ENCODE results near the gene MROH7. TPM values are rescaled to one million over a fixed set of nuclear protein-coding genes. Genes with fewer than 3 reads are reported as not detected.
A peak's percentile ranks its signal among the peaks of the same experiment; 100 is the strongest.

Gene MROH7
- total RNA-seq, 1 donor from 2014 or later: 0.16 TPM

GRCh38 chr1:54698346-54698745 lies 56.8 kb downstream of the MROH7 start:
- no peak overlapping the region for H3K4me3 Mint-ChIP-seq (ENCODE audit: low read depth)
- intact Hi-C loops (cut with micrococcal nuclease): no loop called here
- no peak overlapping the region for H3K27ac Mint-ChIP-seq
- H3K27me3 Mint-ChIP-seq (ENCODE audit: low read depth): no peaks in the 10 kb centered on the region
- H3K4me1 Mint-ChIP-seq (ENCODE audit: low read depth): no peaks in the 10 kb centered on the region
- no peaks in the 10 kb centered on the region for H3K36me3 Mint-ChIP-seq (ENCODE audit: low read depth)
- DNase-seq (ENCODE audit: low spot score): no peak
- H3K9me3 Mint-ChIP-seq: no peaks in the 10 kb centered on the region

GRCh38 chr1:54699936-54700525 lies 58.4 kb downstream of the MROH7 start:
- no peaks in the 10 kb centered on the region for H3K36me3 Mint-ChIP-seq (ENCODE audit: low read depth)
- H3K27me3 Mint-ChIP-seq (ENCODE audit: low read depth): no peaks in the 10 kb centered on the region
- no peak for DNase-seq (ENCODE audit: low spot score)
- H3K4me1 Mint-ChIP-seq (ENCODE audit: low read depth): no peaks in the 10 kb centered on the region
- H3K27ac Mint-ChIP-seq: no peak overlapping the region
- no peaks in the 10 kb centered on the region for H3K9me3 Mint-ChIP-seq
- intact Hi-C loops (cut with micrococcal nuclease): no loop called here
- H3K4me3 Mint-ChIP-seq (ENCODE audit: low read depth): no peak overlapping the region

- Mint-ChIP-seq H3K36me3 (ENCODE audit: low read depth) (no peaks in the 10 kb centered on the region), H3K27ac (no peak overlapping the region), H3K4me3 (ENCODE audit: low read depth) (no peak overlapping the region), H3K9me3 (no peaks in the 10 kb centered on the region), H3K27me3 (ENCODE audit: low read depth) (no peaks in the 10 kb centered on the region), H3K4me1 (ENCODE audit: low read depth) (no peaks in the 10 kb centered on the region)
- intact Hi-C loops (cut with micrococcal nuclease): no loop called here
- no peak for DNase-seq (ENCODE audit: low spot score)
These were observed 59.5 kb downstream of the MROH7 start for GRCh38 chr1:54701066-54701465.

- Mint-ChIP-seq H3K27me3 (ENCODE audit: low read depth) (no peaks in the 10 kb centered on the region), H3K9me3 (no peaks in the 10 kb centered on the region), H3K4me3 (ENCODE audit: low read depth) (no peak overlapping the region), H3K27ac (no peak overlapping the region), H3K4me1 (ENCODE audit: low read depth) (no peaks in the 10 kb centered on the region), H3K36me3 (ENCODE audit: low read depth) (no peaks in the 10 kb centered on the region)
- intact Hi-C loops (cut with micrococcal nuclease): no loop called here
- no peak for DNase-seq (ENCODE audit: low spot score)
These were observed 60.4 kb downstream of the MROH7 start for GRCh38 chr1:54701996-54702395.

- Mint-ChIP-seq H3K27ac (no peak overlapping the region), H3K27me3 (ENCODE audit: low read depth) (peaks cover 1% of the 10 kb centered on the region), H3K4me3 (ENCODE audit: low read depth) (no peak overlapping the region), H3K9me3 (no peaks in the 10 kb centered on the region), H3K36me3 (ENCODE audit: low read depth) (no peaks in the 10 kb centered on the region), H3K4me1 (ENCODE audit: low read depth) (no peaks in the 10 kb centered on the region)
- intact Hi-C loops (cut with micrococcal nuclease): no loop called here
- no peak for DNase-seq (ENCODE audit: low spot score)
These were observed 61.9 kb downstream of the MROH7 start for GRCh38 chr1:54703471-54703870.

- Mint-ChIP-seq H3K4me3 (ENCODE audit: low read depth) (no peak overlapping the region), H3K4me1 (ENCODE audit: low read depth) (no peaks in the 10 kb centered on the region), H3K27ac (no peak overlapping the region), H3K9me3 (no peaks in the 10 kb centered on the region), H3K36me3 (ENCODE audit: low read depth) (no peaks in the 10 kb centered on the region), H3K27me3 (ENCODE audit: low read depth) (peaks cover 1% of the 10 kb centered on the region)
- DNase-seq (ENCODE audit: low spot score): no peak
- intact Hi-C loops (cut with micrococcal nuclease): no loop called here
These were observed 63.6 kb downstream of the MROH7 start for GRCh38 chr1:54705153-54705552.

GRCh38 chr1:54706419-54706818 lies 64.8 kb downstream of the MROH7 start:
- no peaks in the 10 kb centered on the region for H3K36me3 Mint-ChIP-seq (ENCODE audit: low read depth)
- no peaks in the 10 kb centered on the region for H3K9me3 Mint-ChIP-seq
- intact Hi-C loops (cut with micrococcal nuclease): no loop called here
- no peak for DNase-seq (ENCODE audit: low spot score)
- peaks cover 1% of the 10 kb centered on the region for H3K27me3 Mint-ChIP-seq (ENCODE audit: low read depth)
- H3K27ac Mint-ChIP-seq: no peak overlapping the region
- no peak overlapping the region for H3K4me3 Mint-ChIP-seq (ENCODE audit: low read depth)
- H3K4me1 Mint-ChIP-seq (ENCODE audit: low read depth): no peaks in the 10 kb centered on the region

- H3K36me3 Mint-ChIP-seq (ENCODE audit: low read depth): no peaks in the 10 kb centered on the region
- no peak overlapping the region for H3K27ac Mint-ChIP-seq
- H3K27me3 Mint-ChIP-seq (ENCODE audit: low read depth): peaks cover 1% of the 10 kb centered on the region
- intact Hi-C loops (cut with micrococcal nuclease): no loop called here
- no peak for DNase-seq (ENCODE audit: low spot score)
- H3K4me1 Mint-ChIP-seq (ENCODE audit: low read depth): no peaks in the 10 kb centered on the region
- H3K9me3 Mint-ChIP-seq: no peaks in the 10 kb centered on the region
- H3K4me3 Mint-ChIP-seq (ENCODE audit: low read depth): no peak overlapping the region
These were observed 66.8 kb downstream of the MROH7 start for GRCh38 chr1:54708385-54708784.

GRCh38 chr1:54709547-54710292 lies 68.1 kb downstream of the MROH7 start:
- Mint-ChIP-seq H3K27me3 (ENCODE audit: low read depth) (peaks cover 1% of the 10 kb centered on the region), H3K4me1 (ENCODE audit: low read depth) (no peaks in the 10 kb centered on the region), H3K9me3 (no peaks in the 10 kb centered on the region), H3K4me3 (ENCODE audit: low read depth) (no peak overlapping the region), H3K36me3 (ENCODE audit: low read depth) (no peaks in the 10 kb centered on the region), H3K27ac (no peak overlapping the region)
- DNase-seq (ENCODE audit: low spot score): no peak
- intact Hi-C loops (cut with micrococcal nuclease): no loop called here

GRCh38 chr1:54710434-54710833 lies 68.8 kb downstream of the MROH7 start:
- DNase-seq (ENCODE audit: low spot score): no peak
- no peaks in the 10 kb centered on the region for H3K9me3 Mint-ChIP-seq
- H3K4me3 Mint-ChIP-seq (ENCODE audit: low read depth): no peak overlapping the region
- H3K4me1 Mint-ChIP-seq (ENCODE audit: low read depth): peaks cover 4% of the 10 kb centered on the region
- no peak overlapping the region for H3K27ac Mint-ChIP-seq
- intact Hi-C loops (cut with micrococcal nuclease): no loop called here
- H3K27me3 Mint-ChIP-seq (ENCODE audit: low read depth): peaks cover 1% of the 10 kb centered on the region
- H3K36me3 Mint-ChIP-seq (ENCODE audit: low read depth): no peaks in the 10 kb centered on the region

GRCh38 chr1:54710841-54711240 lies 69.3 kb downstream of the MROH7 start:
- H3K4me3 Mint-ChIP-seq (ENCODE audit: low read depth): no peak overlapping the region
- H3K4me1 Mint-ChIP-seq (ENCODE audit: low read depth): peaks cover 5% of the 10 kb centered on the region
- DNase-seq (ENCODE audit: low spot score): no peak
- intact Hi-C loops (cut with micrococcal nuclease): no loop called here
- no peaks in the 10 kb centered on the region for H3K36me3 Mint-ChIP-seq (ENCODE audit: low read depth)
- H3K9me3 Mint-ChIP-seq: no peaks in the 10 kb centered on the region
- no peak overlapping the region for H3K27ac Mint-ChIP-seq
- H3K27me3 Mint-ChIP-seq (ENCODE audit: low read depth): peaks cover 1% of the 10 kb centered on the region

- peaks cover 8% of the 10 kb centered on the region for H3K4me1 Mint-ChIP-seq (ENCODE audit: low read depth)
- peaks cover 1% of the 10 kb centered on the region for H3K27me3 Mint-ChIP-seq (ENCODE audit: low read depth)
- H3K4me3 Mint-ChIP-seq (ENCODE audit: low read depth): no peak overlapping the region
- no peak overlapping the region for H3K27ac Mint-ChIP-seq
- DNase-seq (ENCODE audit: low spot score): no peak
- peaks cover 2% of the 10 kb centered on the region for H3K36me3 Mint-ChIP-seq (ENCODE audit: low read depth)
- no peaks in the 10 kb centered on the region for H3K9me3 Mint-ChIP-seq
- intact Hi-C loops (cut with micrococcal nuclease): no loop called here
These were observed 70.0 kb downstream of the MROH7 start for GRCh38 chr1:54711536-54711935.

- H3K4me3 Mint-ChIP-seq (ENCODE audit: low read depth): peak overlapping the region; percentile 88
- H3K9me3 Mint-ChIP-seq: no peaks in the 10 kb centered on the region
- H3K4me1 Mint-ChIP-seq (ENCODE audit: low read depth): peaks cover 29% of the 10 kb centered on the region
- peaks cover 22% of the 10 kb centered on the region for H3K36me3 Mint-ChIP-seq (ENCODE audit: low read depth)
- H3K27me3 Mint-ChIP-seq (ENCODE audit: low read depth): no peaks in the 10 kb centered on the region
- intact Hi-C loops (cut with micrococcal nuclease): loop anchor here (1.0 kb wide), 2 partner anchors 49 to 662 kb away; partner anchors contain the start of genes PARS2, TCEANC2 and TMEM59
- H3K27ac Mint-ChIP-seq: peak overlapping the region; percentile 50
- DNase-seq (ENCODE audit: low spot score): no peak
These were observed 73.4 kb downstream of the MROH7 start for GRCh38 chr1:54714881-54715492.

All from activated T-helper 2 cell treated with anti-CD3 and anti-CD28 coated beads, Interferon-gamma antibody, Interleukin-2, Interleukin-4, amounts not matched to agents 10 μg/mL and 5 μg/mL and 100 μg/mL, durations not matched to agents 14 hours and 24 hours and 36 hours (primary cell).